ENCODE data around the gene KLF15. TPM values are rescaled to one million over a fixed set of nuclear protein-coding genes. Genes with fewer than 3 reads are reported as not detected.

Gene KLF15
- total and polyA plus RNA-seq, 9 of the 15 experiments (the other 6 are each of a cell fraction or from before 2014, with no cell fraction given): 0.08 to 4.8 (median 1.2) TPM

DNA sequence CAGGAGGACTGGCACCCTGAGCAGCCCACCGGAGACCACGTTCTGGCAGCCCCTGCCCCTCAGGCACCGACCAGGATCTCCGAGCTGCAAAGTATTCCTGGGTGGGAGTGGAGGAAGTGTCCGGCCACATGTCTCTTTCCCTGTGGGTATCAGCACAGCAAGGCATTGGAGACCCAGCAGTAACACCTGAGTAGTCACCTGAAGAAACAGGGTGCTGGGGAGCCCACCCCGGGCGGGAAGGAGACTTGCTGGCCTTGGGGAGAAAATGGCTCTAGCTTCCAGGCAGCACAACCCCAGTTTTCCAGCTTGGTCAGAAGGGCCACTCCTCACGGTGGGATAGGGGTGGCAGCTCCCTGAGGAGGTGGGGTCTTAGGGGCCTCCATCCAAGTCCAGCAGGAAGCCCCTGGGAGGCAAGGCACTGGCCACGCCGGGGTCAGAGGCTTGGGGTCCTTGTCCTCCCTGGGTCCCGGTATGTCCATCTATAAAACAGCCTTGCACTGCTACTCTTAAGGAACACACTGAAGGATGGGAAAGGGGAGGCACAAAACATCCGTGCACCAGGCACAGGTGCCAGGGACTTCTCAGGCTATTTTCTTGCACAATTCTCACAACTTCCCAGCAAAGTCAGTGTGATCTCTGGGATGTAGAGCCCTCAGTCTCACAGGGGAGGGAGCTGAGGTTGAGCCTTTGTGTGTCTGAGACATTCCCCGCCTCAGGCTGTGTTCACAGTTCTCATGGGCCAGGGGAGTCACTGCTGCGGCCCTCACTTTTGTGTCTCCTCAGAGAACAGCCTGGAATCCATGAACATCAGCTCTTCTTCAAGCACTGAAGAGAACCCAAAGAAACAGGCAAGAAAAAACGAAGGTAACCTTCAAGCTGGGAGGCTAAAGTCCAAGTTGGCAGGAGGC is 49.4 kb upstream of the KLF15 start (continued):
- TF ChIP-seq, protein P1, sequence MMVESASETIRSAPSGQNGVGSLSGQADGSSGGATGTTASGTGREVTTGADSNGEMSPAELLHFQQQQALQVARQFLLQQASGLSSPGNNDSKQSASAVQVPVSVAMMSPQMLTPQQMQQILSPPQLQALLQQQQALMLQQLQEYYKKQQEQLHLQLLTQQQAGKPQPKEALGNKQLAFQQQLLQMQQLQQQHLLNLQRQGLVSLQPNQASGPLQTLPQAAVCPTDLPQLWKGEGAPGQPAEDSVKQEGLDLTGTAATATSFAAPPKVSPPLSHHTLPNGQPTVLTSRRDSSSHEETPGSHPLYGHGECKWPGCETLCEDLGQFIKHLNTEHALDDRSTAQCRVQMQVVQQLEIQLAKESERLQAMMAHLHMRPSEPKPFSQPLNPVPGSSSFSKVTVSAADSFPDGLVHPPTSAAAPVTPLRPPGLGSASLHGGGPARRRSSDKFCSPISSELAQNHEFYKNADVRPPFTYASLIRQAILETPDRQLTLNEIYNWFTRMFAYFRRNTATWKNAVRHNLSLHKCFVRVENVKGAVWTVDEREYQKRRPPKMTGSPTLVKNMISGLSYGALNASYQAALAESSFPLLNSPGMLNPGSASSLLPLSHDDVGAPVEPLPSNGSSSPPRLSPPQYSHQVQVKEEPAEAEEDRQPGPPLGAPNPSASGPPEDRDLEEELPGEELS (CRISPR knock-in tag; IDR thresholded peaks at IDR 0.05; ENCODE audit: borderline replicate concordance): no peak
- TF ChIP-seq ZNF395 (CRISPR knock-in tag; IDR thresholded peaks at IDR 0.05): no peak
- TF ChIP-seq, protein P2, sequence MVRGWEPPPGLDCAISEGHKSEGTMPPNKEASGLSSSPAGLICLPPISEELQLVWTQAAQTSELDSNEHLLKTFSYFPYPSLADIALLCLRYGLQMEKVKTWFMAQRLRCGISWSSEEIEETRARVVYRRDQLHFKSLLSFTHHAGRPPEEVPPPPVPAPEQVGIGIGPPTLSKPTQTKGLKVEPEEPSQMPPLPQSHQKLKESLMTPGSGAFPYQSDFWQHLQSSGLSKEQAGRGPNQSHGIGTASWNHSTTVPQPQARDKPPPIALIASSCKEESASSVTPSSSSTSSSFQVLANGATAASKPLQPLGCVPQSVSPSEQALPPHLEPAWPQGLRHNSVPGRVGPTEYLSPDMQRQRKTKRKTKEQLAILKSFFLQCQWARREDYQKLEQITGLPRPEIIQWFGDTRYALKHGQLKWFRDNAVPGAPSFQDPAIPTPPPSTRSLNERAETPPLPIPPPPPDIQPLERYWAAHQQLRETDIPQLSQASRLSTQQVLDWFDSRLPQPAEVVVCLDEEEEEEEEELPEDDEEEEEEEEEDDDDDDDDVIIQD (CRISPR knock-in tag; IDR thresholded peaks at IDR 0.05): no peak
- TF ChIP-seq TRIM24 (IDR thresholded peaks at IDR 0.05): no peak
